B cell (primary cell): ENCODE measurements around the gene CENPP.

ENCODE experiments used
- CTCF ChIP-seq: fragments of 200-600 bp; IDR thresholded peaks from one replicate; pipeline ENCODE4 v1.8.0; 2022; ENCODE audit warnings: antibody characterized with exemption, mild to moderate bottlenecking
- EZH2 ChIP-seq: IDR thresholded peaks from 2 replicates; pipeline ENCODE4 v1.6.1; 2012; ENCODE audit warnings: borderline replicate concordance, low read depth, mild to moderate bottlenecking, moderate library complexity, low read length; ENCODE audit not compliant: insufficient read depth, poor library complexity, severe bottlenecking

GRCh38 chr9:92446536-92446935 is 120.8 kb downstream of the CENPP start:
- no peak for TF ChIP-seq CTCF
- no peak for TF ChIP-seq EZH2
